Hepatocyte (in vitro differentiated cells): Measurements from ENCODE around the gene TRAF3. TPM values are rescaled to one million over a fixed set of nuclear protein-coding genes. Genes with fewer than 3 reads are reported as not detected.

Source experiments
- DNase-seq: peaks from one replicate; pipeline ENCODE4 v3.0.0-alpha.2; 2016; ENCODE audit warnings: low spot score
- H2AFZ ChIP-seq: fragments of 200-600 bp; sonication (generic); 2 replicates; pipeline ENCODE4 v1.6.0; 2016; ENCODE audit warnings: antibody characterized with exemption, mild to moderate bottlenecking
- H3K27ac ChIP-seq: fragments of 200-600 bp; sonication (generic); 2 replicates; pipeline ENCODE4 v1.5.1; 2016; ENCODE audit warnings: mild to moderate bottlenecking
- H3K27me3 ChIP-seq: fragments of 200-600 bp; sonication (generic); 2 replicates; pipeline ENCODE4 v1.6.1; 2016
- H3K36me3 ChIP-seq: fragments of 200-600 bp; sonication (generic); replicated peaks from 2 replicates; pipeline ENCODE4 v1.5.1; 2016; ENCODE audit warnings: low read depth; ENCODE audit not compliant: insufficient read depth
- H3K4me1 ChIP-seq: fragments of 200-600 bp; sonication (generic); 2 replicates; pipeline ENCODE4 v1.5.1; 2016; ENCODE audit warnings: mild to moderate bottlenecking, moderate library complexity; ENCODE audit not compliant: insufficient read depth
- H3K4me2 ChIP-seq: fragments of 200-600 bp; sonication (generic); 2 replicates; pipeline ENCODE4 v1.6.0; 2016
- H3K4me3 ChIP-seq: fragments of 200-600 bp; sonication (generic); 2 replicates; pipeline ENCODE4 v1.5.1; 2016; ENCODE audit warnings: mild to moderate bottlenecking
- H3K79me2 ChIP-seq: fragments of 200-600 bp; sonication (generic); 2 replicates; pipeline ENCODE4 v1.6.0; 2017; ENCODE audit warnings: mild to moderate bottlenecking
- H3K9me2 ChIP-seq: fragments of 200-600 bp; sonication (generic); replicated peaks from 2 replicates; pipeline ENCODE4 v1.6.0; 2017; ENCODE audit warnings: mild to moderate bottlenecking; ENCODE audit not compliant: insufficient read depth
- H3K9me3 ChIP-seq: fragments of 200-600 bp; sonication (generic); 2 replicates; pipeline ENCODE4 v1.5.1; 2016; ENCODE audit warnings: low read depth, mild to moderate bottlenecking
- H4K20me1 ChIP-seq: fragments of 200-600 bp; sonication (generic); 2 replicates; pipeline ENCODE4 v1.6.0; 2016; ENCODE audit warnings: mild to moderate bottlenecking; ENCODE audit not compliant: insufficient read depth, poor library complexity, severe bottlenecking
- EZH2 ChIP-seq: fragments of 200-600 bp; sonication (generic); IDR thresholded peaks from 2 replicates; pipeline ENCODE4 v1.6.1; 2016; ENCODE audit warnings: antibody characterized with exemption, mild to moderate bottlenecking, borderline replicate concordance
- EZH2phosphoT487 ChIP-seq: fragments of 200-600 bp; sonication (generic); IDR thresholded peaks from one replicate; pipeline ENCODE4 v1.6.1; 2018; ENCODE audit warnings: antibody characterized with exemption, mild to moderate bottlenecking, low read depth, moderate library complexity; ENCODE audit not compliant: unreplicated experiment, severe bottlenecking
- WGBS: methylation state at CpG from one replicate; pipeline ENCODE4 v1.1.6; 2016; ENCODE audit warnings: low lambda C conversion rate; ENCODE audit errors: missing lambda C conversion rate; 5-methylcytosine and 5-hydroxymethylcytosine counted together
- polyA plus RNA-seq: library from polyadenylated mRNA; unstranded; fragments of >200 nt; fragmentation: Nextera tagmentation; extraction: Ambion mirVana; gene quantifications from 2 replicates; pipeline ENCODE4 v1.2.1, GENCODE V29; 2016
- total RNA-seq: library from RNA; depleted of rRNA; stranded (reverse); fragments of >200 nt; gene quantifications from 2 replicates; pipeline ENCODE4 v1.2.3, GENCODE V29; 2014
- TF ChIP-seq, protein P1 (sequence below): fragments of 200-600 bp; sonication (generic); IDR thresholded peaks from 2 replicates; pipeline ENCODE4 v1.5.1; 2016; ENCODE audit warnings: antibody characterized with exemption, mild to moderate bottlenecking; ENCODE audit not compliant: poor library complexity

TRAF3 gene
- total and polyA plus RNA-seq, 2 experiments from 2014 or later, result 8.0 to 15.8 TPM

- Histone ChIP-seq H3K4me3 (no peak overlapping the region), H3K27me3 (no peaks in the 10 kb centered on the region), H3K4me1 (no peaks in the 10 kb centered on the region), H3K9me2 (no peaks in the 10 kb centered on the region), H3K9me3 (no peaks in the 10 kb centered on the region), H2AFZ (no peak overlapping the region), H3K4me2 (no peak overlapping the region), H3K27ac (no peak overlapping the region), H3K36me3 (peaks cover 4% of the 10 kb centered on the region), H4K20me1 (no peaks in the 10 kb centered on the region), H3K79me2 (no peaks in the 10 kb centered on the region)
- TF ChIP-seq EZH2 (no peak), EZH2phosphoT487 (no peak)
- TF ChIP-seq, protein P1, sequence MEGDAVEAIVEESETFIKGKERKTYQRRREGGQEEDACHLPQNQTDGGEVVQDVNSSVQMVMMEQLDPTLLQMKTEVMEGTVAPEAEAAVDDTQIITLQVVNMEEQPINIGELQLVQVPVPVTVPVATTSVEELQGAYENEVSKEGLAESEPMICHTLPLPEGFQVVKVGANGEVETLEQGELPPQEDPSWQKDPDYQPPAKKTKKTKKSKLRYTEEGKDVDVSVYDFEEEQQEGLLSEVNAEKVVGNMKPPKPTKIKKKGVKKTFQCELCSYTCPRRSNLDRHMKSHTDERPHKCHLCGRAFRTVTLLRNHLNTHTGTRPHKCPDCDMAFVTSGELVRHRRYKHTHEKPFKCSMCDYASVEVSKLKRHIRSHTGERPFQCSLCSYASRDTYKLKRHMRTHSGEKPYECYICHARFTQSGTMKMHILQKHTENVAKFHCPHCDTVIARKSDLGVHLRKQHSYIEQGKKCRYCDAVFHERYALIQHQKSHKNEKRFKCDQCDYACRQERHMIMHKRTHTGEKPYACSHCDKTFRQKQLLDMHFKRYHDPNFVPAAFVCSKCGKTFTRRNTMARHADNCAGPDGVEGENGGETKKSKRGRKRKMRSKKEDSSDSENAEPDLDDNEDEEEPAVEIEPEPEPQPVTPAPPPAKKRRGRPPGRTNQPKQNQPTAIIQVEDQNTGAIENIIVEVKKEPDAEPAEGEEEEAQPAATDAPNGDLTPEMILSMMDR, result no peak
- 94% methylated on average over 21 of the region's 28 CpGs for WGBS
- no peak for DNase-seq
Measured at GRCh38 chr14:102746634-102747438, 30.4 kb upstream of the TRAF3 start.

GRCh38 chr14:102748806-102749205, 28.4 kb upstream of the TRAF3 start:
- Histone ChIP-seq H3K9me3 (no peaks in the 10 kb centered on the region), H3K4me3 (no peak overlapping the region), H3K27me3 (no peaks in the 10 kb centered on the region), H3K9me2 (no peaks in the 10 kb centered on the region), H3K27ac (no peak overlapping the region), H3K79me2 (no peaks in the 10 kb centered on the region), H4K20me1 (no peaks in the 10 kb centered on the region), H2AFZ (no peak overlapping the region), H3K36me3 (no peaks in the 10 kb centered on the region), H3K4me1 (no peaks in the 10 kb centered on the region), H3K4me2 (no peak overlapping the region)
- TF ChIP-seq, protein P1, result no peak
- TF ChIP-seq EZH2, result no peak
- no peak for TF ChIP-seq EZH2phosphoT487
- WGBS, result 94% methylated on average over 8 of the region's 8 CpGs
- DNase-seq, result no peak

DNA sequence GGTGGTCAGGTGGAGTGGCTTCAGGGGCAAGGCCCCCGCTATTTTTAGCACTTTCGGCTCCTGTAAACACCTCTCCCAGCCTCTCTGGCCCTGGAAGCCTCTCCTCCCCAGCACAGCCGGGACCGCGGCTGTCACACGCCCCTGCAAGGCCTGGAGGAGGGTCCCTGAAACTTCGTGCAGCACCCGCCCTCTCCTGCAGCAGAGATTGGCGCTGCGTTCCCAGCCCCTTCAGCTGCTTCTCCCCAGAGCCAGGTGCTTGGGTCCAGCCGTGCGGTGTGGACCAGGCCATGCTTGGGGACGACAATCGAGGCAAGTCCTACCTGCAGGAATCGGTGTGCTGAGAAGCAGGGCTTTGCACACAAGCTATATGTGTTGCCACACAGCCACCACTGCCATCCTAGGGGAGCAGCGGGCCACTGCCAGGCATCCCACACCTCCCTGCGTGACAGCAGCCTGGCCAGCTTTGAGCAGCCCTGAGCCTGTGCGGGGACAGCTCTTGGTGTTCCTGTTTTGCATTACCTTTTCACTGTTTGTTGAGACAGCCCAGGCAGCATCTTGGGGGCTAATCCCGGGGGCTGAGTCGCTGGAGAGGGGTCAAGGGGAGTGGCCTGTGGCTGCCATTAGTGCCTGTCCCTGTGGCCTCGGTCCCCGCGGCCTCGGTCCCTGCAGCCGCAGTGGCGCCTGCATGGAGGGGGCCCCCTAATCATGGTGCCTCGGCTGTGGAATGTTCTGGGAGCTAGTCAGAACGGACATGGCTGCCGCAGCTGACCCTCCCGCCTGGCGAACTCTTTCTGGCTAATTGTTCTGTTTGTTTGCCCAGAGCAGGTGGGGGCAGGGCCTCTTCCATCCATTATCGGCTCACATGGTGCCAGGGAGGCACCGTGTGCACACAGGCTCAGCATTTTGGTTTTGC, 27.6 kb upstream of the TRAF3 start:
- H3K4me1 ChIP-seq, result no peaks in the 10 kb centered on the region
- no peak for DNase-seq

More for the DNA sequence above, 27.6 kb upstream of the TRAF3 start:
- no peaks in the 10 kb centered on the region for H3K36me3 ChIP-seq
- H4K20me1 ChIP-seq, result no peaks in the 10 kb centered on the region
- no peaks in the 10 kb centered on the region for H3K27me3 ChIP-seq
- H3K4me3 ChIP-seq, result no peak overlapping the region
- no peaks in the 10 kb centered on the region for H3K9me3 ChIP-seq
- 81% methylated on average over 33 of the region's 33 CpGs for WGBS
- no peaks in the 10 kb centered on the region for H3K9me2 ChIP-seq
- H3K27ac ChIP-seq, result no peak overlapping the region
- H3K79me2 ChIP-seq, result no peaks in the 10 kb centered on the region
- no peak for TF ChIP-seq EZH2
- no peak for TF ChIP-seq EZH2phosphoT487
- TF ChIP-seq, protein P1, result no peak
- H2AFZ ChIP-seq, result no peak overlapping the region
- no peak overlapping the region for H3K4me2 ChIP-seq
